GM10266 (cell line): ENCODE data around the gene SMTNL1.
"Not testable (repeated sequence)": the region's sequence is repeated elsewhere in the genome, so short reads cannot be mapped to it uniquely, and the experiment has no call there.

ENCODE experiments used
- DNase-seq: peaks from one replicate; pipeline ENCODE4 v3.0.0; 2012; ENCODE audit errors: extremely low spot score
- TF ChIP-seq, protein P1 (sequence below): IDR thresholded peaks from 2 replicates; pipeline ENCODE4 v1.5.1; 2012; ENCODE audit warnings: mild to moderate bottlenecking, low read depth; ENCODE audit not compliant: control insufficient read depth, insufficient read depth; ENCODE audit errors: missing control alignments

Gene SMTNL1

GRCh38 chr11:57523419-57523818, 14.0 kb upstream of the SMTNL1 start:
- TF ChIP-seq, protein P1, sequence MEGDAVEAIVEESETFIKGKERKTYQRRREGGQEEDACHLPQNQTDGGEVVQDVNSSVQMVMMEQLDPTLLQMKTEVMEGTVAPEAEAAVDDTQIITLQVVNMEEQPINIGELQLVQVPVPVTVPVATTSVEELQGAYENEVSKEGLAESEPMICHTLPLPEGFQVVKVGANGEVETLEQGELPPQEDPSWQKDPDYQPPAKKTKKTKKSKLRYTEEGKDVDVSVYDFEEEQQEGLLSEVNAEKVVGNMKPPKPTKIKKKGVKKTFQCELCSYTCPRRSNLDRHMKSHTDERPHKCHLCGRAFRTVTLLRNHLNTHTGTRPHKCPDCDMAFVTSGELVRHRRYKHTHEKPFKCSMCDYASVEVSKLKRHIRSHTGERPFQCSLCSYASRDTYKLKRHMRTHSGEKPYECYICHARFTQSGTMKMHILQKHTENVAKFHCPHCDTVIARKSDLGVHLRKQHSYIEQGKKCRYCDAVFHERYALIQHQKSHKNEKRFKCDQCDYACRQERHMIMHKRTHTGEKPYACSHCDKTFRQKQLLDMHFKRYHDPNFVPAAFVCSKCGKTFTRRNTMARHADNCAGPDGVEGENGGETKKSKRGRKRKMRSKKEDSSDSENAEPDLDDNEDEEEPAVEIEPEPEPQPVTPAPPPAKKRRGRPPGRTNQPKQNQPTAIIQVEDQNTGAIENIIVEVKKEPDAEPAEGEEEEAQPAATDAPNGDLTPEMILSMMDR = no peak
- no peak for DNase-seq

GRCh38 chr11:57527056-57527631, 10.3 kb upstream of the SMTNL1 start:
- peak; percentile 44 for DNase-seq
- TF ChIP-seq, protein P1 = peak; percentile 94

DNA sequence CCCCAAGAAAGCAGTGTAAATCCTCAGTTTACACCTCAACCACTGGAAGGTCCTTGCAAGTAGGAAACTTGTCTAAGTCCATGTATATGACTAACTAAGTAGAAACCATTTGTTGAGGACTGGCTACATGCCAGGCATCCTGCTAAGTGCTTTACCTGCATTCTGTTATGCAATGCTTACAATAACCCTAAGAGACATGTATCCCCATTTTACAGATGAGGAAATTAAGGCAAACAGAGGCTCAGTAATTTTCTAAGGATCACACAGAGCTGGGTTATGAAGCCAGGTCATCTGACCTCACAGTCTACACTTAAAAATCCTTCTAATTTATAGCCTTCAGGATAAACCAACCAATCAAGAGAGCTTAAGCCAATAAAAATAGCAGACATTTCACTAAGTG, 8.4 kb upstream of the SMTNL1 start:
- DNase-seq = no peak

DNA sequence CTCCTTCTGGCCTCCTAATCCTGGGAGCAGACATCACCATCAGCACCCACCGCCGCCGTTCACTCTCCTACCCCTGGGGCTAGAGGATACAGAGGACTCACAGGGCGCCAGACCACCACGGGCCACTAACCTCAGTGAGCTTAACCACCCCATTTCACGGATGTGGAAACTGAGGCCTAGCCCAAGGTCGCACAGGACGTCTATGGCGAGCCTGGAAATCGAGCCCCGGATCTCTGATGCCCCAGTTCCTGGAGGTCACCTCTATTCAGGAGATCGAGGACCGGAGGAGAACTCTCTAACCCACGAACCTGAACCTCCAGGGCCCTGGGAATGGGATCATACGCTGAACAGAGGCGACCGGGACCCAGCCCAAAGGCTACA, 7.2 kb upstream of the SMTNL1 start:
- DNase-seq = no peak
- TF ChIP-seq, protein P1 = no peak

More for the DNA sequence above, 8.4 kb upstream of the SMTNL1 start:
- TF ChIP-seq, protein P1 = no peak

DNA sequence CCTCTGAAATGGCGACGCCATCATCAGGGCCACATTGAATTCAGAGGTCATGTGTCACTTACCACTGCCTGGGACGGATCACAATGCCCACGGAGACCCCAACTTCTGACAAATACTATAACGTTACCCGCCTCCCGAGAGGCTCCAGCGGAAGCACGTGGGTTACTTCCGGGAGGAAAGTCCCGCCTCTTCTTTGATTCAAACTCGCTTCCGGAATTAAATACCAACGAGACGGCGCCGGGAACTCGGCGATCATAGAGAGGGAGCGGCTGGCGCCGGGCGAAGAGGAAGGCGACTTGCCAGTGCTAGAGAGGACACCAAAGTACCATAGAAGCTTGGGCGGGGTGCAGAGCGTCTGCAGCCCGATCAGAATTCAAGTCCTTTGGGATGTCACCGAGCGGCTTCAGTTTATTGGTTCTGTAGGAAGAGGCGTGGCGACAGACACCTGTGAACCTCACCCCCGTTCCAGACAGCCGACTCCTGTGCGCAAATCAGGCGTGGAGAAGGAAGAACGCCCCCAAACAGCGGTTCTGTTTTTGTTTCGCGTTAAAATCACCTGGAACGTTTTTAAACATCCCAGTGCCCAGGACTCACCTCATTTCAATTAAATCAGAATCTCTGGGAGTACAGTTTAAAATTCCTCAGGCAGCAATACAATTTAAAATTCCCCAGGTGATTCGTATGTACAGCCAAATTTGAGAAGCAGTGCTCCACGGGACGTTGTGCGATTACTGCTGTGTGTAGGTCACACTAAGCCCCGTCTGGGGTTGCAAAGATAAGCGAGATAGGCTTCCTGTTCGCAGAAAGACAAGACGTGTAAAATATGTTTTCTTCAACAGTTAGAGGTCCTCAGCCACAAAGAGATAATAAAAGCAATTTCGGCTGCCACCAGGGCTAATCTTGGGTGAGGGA, 6.5 kb upstream of the SMTNL1 start, which contains the start of gene TIMM10:
TIMM10 (minus strand) TSS at position 159 of the 912 bp plus-strand sequence. CDS start 565 bp downstream, outside the sequence.
- TF ChIP-seq, protein P1 = no peak
- peak; percentile 88 for DNase-seq

DNA sequence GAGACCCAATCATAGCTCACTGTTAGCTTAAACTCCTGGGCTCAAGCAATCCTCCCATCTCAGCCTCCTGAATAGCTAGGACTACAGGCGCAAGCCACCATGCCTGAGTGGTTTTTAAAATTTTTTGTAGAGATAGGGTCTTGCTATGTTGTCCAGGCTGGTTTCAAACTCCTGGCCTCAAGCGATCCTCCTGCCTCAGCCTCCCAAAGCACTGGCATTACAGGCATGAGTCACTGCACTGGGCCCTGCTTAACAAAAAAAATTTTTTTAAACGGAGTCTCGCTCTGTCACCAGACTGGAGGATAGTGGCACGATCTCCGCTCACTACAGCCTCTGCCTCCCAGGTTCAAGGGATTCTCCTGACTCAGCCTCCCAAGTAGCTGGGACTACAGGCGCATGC, 2.9 kb upstream of the SMTNL1 start:
- DNase-seq = not testable (repeated sequence)

GRCh38 chr11:57539342-57539741, 1.9 kb downstream of the SMTNL1 start:
- no peak for DNase-seq
- TF ChIP-seq, protein P1 = no peak
